ENCODE data around the gene NPIPB6. TPM values are rescaled to one million over a fixed set of nuclear protein-coding genes. Genes with fewer than 3 reads are reported as not detected.

NPIPB6 gene
- total and polyA plus RNA-seq, 10 donors, result 0.36 to 12.5 (median 1.2) TPM; not detected in 1

DNA sequence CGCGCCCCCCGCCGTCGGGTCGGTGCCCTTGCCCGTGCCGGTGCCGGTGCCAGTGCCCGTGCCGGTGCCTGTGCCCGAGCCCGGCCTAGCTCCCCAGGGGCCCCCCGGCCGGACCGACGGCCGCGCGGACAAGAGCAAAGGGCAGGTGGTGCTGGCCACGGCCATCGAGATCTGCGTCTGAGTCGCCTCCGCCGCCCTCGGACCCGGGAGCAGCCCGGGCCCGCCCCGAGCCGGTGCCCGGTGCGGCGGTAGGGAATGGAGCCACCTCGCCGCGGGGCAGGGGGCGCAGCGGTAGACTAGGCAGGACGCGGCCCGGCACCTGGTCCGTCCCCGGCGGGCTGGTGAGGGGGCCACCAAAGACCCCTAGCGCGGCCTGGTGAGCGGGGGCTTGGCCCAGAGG is 42.6 kb downstream of the NPIPB6 start:
- no peak overlapping the region for H3K27ac ChIP-seq
- peaks cover 0 to 11% (median 5%) of the 10 kb centered on the region in 6 donors for H3K4me1 ChIP-seq
- peaks cover 0 to 3% (median 0%) of the 10 kb centered on the region in 6 donors for H3K36me3 ChIP-seq
- no peak for DNase-seq
- H3K27me3 ChIP-seq (replicated peaks in 1 of 7), result no peaks in the 10 kb centered on the region
- TF ChIP-seq POLR2A (IDR thresholded peaks at IDR 0.05), result no peak
- TF ChIP-seq POLR2AphosphoS5 (IDR thresholded peaks at IDR 0.05), result no peak
- no peak for TF ChIP-seq CTCF (IDR thresholded peaks at IDR 0.05 in 8 of 11, conservative IDR thresholded peaks at IDR 0.05 in 3 of 11)
- no peaks in the 10 kb centered on the region for H3K9me3 ChIP-seq
- intact Hi-C loops (cut with DNase I; ENCODE audit: low total_unique reads), result no loop called here
- no peak overlapping the region for H3K4me3 ChIP-seq
- 92 to 98% (median 96%) methylated on average over 14 to 49 of the region's 49 CpGs for WGBS, 5 donors

- Histone ChIP-seq H3K27me3 (replicated peaks in 1 of 7) (no peaks in the 10 kb centered on the region), H3K27ac (no peak overlapping the region), H3K36me3 (peaks cover 0 to 3% (median 0%) of the 10 kb centered on the region in 6 donors), H3K4me1 (peaks cover 0 to 11% (median 5%) of the 10 kb centered on the region in 6 donors), H3K4me3 (no peak overlapping the region), H3K9me3 (no peaks in the 10 kb centered on the region)
- intact Hi-C loops (cut with DNase I; ENCODE audit: low total_unique reads), result no loop called here
- TF ChIP-seq CTCF (IDR thresholded peaks at IDR 0.05 in 8 of 11, conservative IDR thresholded peaks at IDR 0.05 in 3 of 11), result no peak
- no peak for TF ChIP-seq POLR2AphosphoS5 (IDR thresholded peaks at IDR 0.05)
- no peak for TF ChIP-seq POLR2A (IDR thresholded peaks at IDR 0.05)
- WGBS, 5 donors, result 94 to 97% (median 97%) methylated on average over 69 to 73 of the region's 73 CpGs
- DNase-seq, result no peak
Observed at GRCh38 chr16:28320023-28320561, 43.2 kb downstream of the NPIPB6 start.

DNA sequence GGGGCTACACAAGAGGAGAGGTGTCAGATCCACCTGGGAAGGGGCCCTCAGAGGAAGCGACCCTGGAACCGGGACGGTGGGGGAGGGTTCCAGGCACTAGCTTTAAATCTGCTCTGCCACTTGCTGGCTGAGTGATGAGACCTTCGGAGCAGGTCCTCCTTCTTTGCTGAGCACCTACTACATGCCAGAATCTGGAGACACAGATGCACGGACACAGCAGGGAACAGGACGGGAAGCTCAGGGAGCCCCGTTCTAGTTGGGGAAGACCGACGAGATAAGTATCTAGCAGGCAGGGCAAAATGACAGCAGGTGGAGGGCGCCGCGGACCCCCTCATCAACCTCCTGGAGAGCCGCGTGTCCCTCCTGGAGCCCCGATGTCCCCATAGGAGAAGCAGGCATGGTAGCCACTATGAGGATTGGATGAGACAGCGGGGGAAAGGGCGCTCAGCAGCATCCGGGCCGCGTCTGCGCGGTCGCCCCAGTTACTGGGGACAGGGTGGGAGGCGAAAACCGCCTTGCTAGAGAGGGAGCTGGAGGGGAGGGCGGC is 43.8 kb downstream of the NPIPB6 start:
- Histone ChIP-seq H3K27ac (no peak overlapping the region), H3K4me3 (no peak overlapping the region), H3K27me3 (replicated peaks in 1 of 7) (no peaks in the 10 kb centered on the region), H3K36me3 (peaks cover 0 to 3% (median 0%) of the 10 kb centered on the region in 6 donors), H3K4me1 (peaks cover 0 to 11% (median 5%) of the 10 kb centered on the region in 6 donors), H3K9me3 (no peaks in the 10 kb centered on the region)
- DNase-seq, result no peak
- TF ChIP-seq POLR2A (IDR thresholded peaks at IDR 0.05), result no peak
- no peak for TF ChIP-seq POLR2AphosphoS5 (IDR thresholded peaks at IDR 0.05)
- no peak for TF ChIP-seq CTCF (IDR thresholded peaks at IDR 0.05 in 8 of 11, conservative IDR thresholded peaks at IDR 0.05 in 3 of 11)
- intact Hi-C loops (cut with DNase I; ENCODE audit: low total_unique reads), result no loop called here
- WGBS, 5 donors, result 93 to 96% (median 94%) methylated on average over 23 to 26 of the region's 26 CpGs

- WGBS, 5 donors, result 84 to 92% (median 85%) methylated on average over 6 to 9 of the region's 9 CpGs
- Histone ChIP-seq H3K36me3 (peaks cover 0 to 3% (median 0%) of the 10 kb centered on the region in 6 donors), H3K9me3 (no peaks in the 10 kb centered on the region), H3K27ac (no peak overlapping the region), H3K4me3 (no peak overlapping the region), H3K27me3 (replicated peaks in 1 of 7) (no peaks in the 10 kb centered on the region), H3K4me1 (peaks cover 0 to 11% (median 5%) of the 10 kb centered on the region in 6 donors)
- intact Hi-C loops (cut with DNase I; ENCODE audit: low total_unique reads), result no loop called here
- TF ChIP-seq POLR2A (IDR thresholded peaks at IDR 0.05) (no peak), CTCF (IDR thresholded peaks at IDR 0.05 in 8 of 11, conservative IDR thresholded peaks at IDR 0.05 in 3 of 11) (no peak), POLR2AphosphoS5 (IDR thresholded peaks at IDR 0.05) (no peak)
- DNase-seq, result no peak
Observed at GRCh38 chr16:28318042-28318744, 45.1 kb downstream of the NPIPB6 start.

Data from spleen (tissue), 11 donors.